Transverse colon (tissue), 4 donors: ENCODE data around the gene MYL4.

Experiments
- EP300 ChIP-seq: sonication (generic); formaldehyde crosslinking; IDR thresholded peaks from one replicate; pipeline ENCODE4 v1.6.1; 2017; ENCODE audit warnings: antibody characterized with exemption, low read depth
- POLR2A ChIP-seq: fragments of 450-650 bp; IDR thresholded peaks from one replicate; pipeline ENCODE4 v1.6.1; 2016; ENCODE audit warnings: antibody characterized with exemption, mild to moderate bottlenecking, moderate library complexity
- POLR2AphosphoS5 ChIP-seq, 3 donors: sonication (generic); formaldehyde crosslinking; IDR thresholded peaks; one replicate each; pipeline ENCODE4 v1.6.1; 2016; ENCODE audit warnings: antibody characterized with exemption in 3 of 3
- TF ChIP-seq, protein P1 (sequence below), 5 experiments: fragments of 200-600 bp in 3 of 5; fragments of 450-650 bp in 2 of 5; sonication (generic) in 3 of 5; IDR thresholded peaks; 1 replicate in 2 of 5; 2 replicates in 3 of 5; pipeline ENCODE4 v1.5.1; 2016 to 2017; ENCODE audit warnings: antibody characterized with exemption in 5 of 5, inconsistent platforms in 3 of 5, mild to moderate bottlenecking in 2 of 5, moderate library complexity in 1 of 5

DNA sequence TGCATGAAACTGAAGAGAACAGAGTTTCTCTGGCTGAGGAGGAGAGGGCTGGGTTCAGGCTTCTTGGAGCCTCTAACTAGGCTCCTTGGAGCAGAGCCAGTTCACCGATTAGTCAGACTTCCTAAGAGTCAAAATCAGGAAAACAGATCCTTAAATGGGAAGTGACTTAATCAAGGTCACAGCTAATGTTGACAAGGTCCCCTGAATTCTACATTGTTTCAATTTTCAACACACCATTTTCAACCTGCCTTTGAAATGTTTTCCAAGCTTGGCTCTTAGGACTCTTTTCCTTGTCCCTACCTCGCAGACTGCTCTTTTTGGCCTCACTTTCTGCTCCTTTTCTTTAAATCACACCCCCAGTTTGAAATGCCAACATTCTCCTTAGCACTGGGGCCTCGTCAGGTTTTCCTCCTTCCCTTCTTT is 16.3 kb downstream of the MYL4 start:
- TF ChIP-seq POLR2AphosphoS5 (IDR thresholded peaks at IDR 0.05) (no peak), POLR2A (no peak), EP300 (no peak)
- TF ChIP-seq, protein P1, sequence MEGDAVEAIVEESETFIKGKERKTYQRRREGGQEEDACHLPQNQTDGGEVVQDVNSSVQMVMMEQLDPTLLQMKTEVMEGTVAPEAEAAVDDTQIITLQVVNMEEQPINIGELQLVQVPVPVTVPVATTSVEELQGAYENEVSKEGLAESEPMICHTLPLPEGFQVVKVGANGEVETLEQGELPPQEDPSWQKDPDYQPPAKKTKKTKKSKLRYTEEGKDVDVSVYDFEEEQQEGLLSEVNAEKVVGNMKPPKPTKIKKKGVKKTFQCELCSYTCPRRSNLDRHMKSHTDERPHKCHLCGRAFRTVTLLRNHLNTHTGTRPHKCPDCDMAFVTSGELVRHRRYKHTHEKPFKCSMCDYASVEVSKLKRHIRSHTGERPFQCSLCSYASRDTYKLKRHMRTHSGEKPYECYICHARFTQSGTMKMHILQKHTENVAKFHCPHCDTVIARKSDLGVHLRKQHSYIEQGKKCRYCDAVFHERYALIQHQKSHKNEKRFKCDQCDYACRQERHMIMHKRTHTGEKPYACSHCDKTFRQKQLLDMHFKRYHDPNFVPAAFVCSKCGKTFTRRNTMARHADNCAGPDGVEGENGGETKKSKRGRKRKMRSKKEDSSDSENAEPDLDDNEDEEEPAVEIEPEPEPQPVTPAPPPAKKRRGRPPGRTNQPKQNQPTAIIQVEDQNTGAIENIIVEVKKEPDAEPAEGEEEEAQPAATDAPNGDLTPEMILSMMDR (IDR thresholded peaks at IDR 0.05), result no peak
